Measurements from ENCODE around the gene FADS1.
A peak's percentile ranks its signal among the peaks of the same experiment; 100 is the strongest.

The FADS1 gene

DNA sequence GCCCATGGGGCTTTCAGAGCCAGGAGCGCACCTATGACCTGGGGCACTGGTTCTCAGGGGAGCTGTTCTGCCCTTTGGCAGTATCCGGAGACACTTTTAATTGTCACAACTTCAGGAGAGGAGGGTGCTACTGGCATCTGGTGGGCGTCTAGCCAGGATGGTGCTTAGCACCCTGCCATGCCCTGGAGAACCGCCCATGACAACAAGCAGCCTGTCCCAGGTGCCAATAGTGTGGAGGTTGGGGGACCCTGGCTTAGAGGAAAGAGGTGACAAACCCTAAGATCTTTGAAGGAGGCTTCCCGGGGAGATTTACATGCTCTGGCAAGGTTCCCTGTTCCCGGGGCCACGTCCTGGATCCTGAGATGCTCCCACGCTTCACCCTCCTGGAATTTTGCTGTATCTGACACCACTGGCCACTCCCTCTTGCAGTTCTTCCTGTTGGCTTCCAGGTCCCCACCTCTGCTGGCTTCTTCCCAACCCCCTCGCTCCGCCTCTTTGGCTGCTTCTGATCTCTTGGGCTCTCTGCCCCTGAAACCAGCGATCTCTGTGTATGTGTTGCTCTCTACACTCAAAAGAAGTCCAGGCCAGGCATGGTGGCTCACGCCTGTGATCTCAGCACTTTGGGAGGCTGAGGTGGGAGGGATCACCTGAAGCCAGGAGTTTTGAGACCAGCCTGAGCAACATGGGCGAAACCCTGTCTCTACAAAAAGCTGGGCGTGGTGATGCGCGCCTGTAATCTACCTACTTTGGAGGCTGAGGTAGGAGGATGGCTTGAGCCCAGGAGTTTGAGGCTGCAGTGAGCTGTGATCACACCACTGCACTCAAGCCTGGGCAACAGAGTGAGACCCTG, 43.5 kb upstream of the FADS1 start:
- peak; percentile 64 for DNase-seq (ENCODE audit: low read depth)

DNA sequence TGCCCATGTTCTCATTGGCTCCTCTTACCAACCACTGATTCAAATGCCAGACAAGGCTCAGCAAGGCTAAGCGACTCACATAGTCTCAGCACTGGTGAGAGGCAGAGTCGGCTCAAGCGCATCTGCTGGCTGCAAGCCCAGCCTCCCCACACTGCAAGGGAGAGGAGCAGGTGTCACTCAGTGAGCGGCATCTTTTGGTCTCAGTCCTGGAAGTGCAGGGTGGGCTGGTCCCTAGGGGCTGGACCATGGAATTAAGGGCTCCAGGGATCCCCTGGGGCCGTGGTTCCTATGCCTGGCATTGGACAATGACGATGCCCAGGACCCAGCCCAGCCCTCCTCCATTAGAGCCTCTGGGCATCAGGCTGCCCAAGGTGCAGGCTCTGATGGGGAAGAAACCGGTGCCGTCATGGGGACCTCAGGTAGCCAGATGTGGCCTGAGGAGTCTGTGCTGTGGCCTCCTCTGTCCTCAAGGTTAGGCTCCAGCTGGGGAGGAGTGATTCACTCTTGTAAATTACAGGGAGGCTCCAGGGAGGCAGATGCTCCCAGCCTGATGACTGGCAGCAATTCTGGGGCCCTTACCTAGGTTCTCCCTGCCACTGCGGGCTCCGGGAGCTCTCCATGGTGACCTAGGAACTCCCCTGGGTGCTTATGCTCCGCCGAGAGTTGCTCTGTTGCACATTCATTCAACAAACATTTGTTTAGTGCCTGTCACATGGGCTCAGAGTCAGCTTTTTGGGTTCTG, 39.3 kb upstream of the FADS1 start:
- TF ChIP-seq CTCF (conservative IDR thresholded peaks at IDR 0.05; ENCODE audit: low read depth, low read length): no peak
- peak; percentile 46 for DNase-seq (ENCODE audit: low read depth)
- H3K4me3 ChIP-seq (ENCODE audit: low read depth, low read length): no peak overlapping the region

More for the DNA sequence above, 43.5 kb upstream of the FADS1 start:
- no peak overlapping the region for H3K4me3 ChIP-seq (ENCODE audit: low read depth, low read length)
- TF ChIP-seq CTCF (conservative IDR thresholded peaks at IDR 0.05; ENCODE audit: low read depth, low read length): no peak

- no peak for TF ChIP-seq CTCF (conservative IDR thresholded peaks at IDR 0.05; ENCODE audit: low read depth, low read length)
- no peak for DNase-seq (ENCODE audit: low read depth)
- no peak overlapping the region for H3K4me3 ChIP-seq (ENCODE audit: low read depth, low read length)
Observed at GRCh38 chr11:61854966-61855714, 38.3 kb upstream of the FADS1 start.

- TF ChIP-seq CTCF (conservative IDR thresholded peaks at IDR 0.05; ENCODE audit: low read depth, low read length): no peak
- no peak overlapping the region for H3K4me3 ChIP-seq (ENCODE audit: low read depth, low read length)
- DNase-seq (ENCODE audit: low read depth): no peak
Observed at GRCh38 chr11:61854206-61854895, 37.5 kb upstream of the FADS1 start.

DNA sequence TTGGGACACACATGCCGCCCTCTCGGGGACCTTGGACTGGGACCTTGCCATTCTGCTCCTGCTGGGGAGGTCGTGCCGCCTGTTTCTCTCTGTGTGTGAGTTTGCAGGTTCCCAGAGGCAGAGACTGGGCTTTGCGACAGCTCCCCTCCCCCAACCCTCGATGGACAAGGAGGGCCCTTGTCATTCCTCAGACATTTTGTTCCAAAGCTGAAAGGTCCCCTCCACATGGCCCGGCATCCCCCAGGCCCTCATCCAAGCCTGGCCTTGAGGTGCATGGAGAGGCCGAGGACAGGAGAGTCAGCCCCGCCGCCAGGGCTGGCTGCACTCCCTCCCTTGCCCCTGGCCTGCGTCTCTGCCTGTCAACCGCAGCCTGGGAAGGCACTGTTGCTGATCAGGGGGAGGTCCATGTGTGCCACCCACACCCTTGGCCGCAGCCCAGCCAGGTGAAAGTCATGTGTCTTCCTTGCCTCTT, 36.9 kb upstream of the FADS1 start:
- no peak overlapping the region for H3K4me3 ChIP-seq (ENCODE audit: low read depth, low read length)
- no peak for TF ChIP-seq CTCF (conservative IDR thresholded peaks at IDR 0.05; ENCODE audit: low read depth, low read length)
- no peak for DNase-seq (ENCODE audit: low read depth)

- H3K4me3 ChIP-seq (ENCODE audit: low read depth, low read length): no peak overlapping the region
- no peak for DNase-seq (ENCODE audit: low read depth)
- no peak for TF ChIP-seq CTCF (conservative IDR thresholded peaks at IDR 0.05; ENCODE audit: low read depth, low read length)
Observed at GRCh38 chr11:61851900-61852295, 35.1 kb upstream of the FADS1 start.

Data from choroid plexus epithelial cell (primary cell).